Lung (tissue), 12 donors: ENCODE data around the gene GRK6. TPM values are rescaled to one million over a fixed set of nuclear protein-coding genes. Genes with fewer than 3 reads are reported as not detected.

Source experiments
- ATAC-seq: fragments of 200-7000 bp; cut with Tn5 transposase; one replicate; pipeline ENCODE4 v1.9.1; 2020; ENCODE audit warnings: moderate number of reproducible peaks; ENCODE audit not compliant: insufficient read depth, low FRiP score
- DNase-seq, 3 donors: peaks; one replicate each; pipeline ENCODE4 v3.0.0-alpha.2; 2013 to 2017
- H3K27ac ChIP-seq, 2 donors: one replicate each; pipeline ENCODE4 v1.5.1; 2013; ENCODE audit warnings: mild to moderate bottlenecking in 2 of 2, moderate library complexity in 2 of 2, control low read depth in 1 of 2, inconsistent platforms in 1 of 2, low read depth in 1 of 2, low read length in 1 of 2
- H3K27me3 ChIP-seq, 3 donors: one replicate each; pipeline ENCODE4 v1.5.1; 2013; ENCODE audit warnings: low read length in 2 of 3; ENCODE audit not compliant: control insufficient read depth in 3 of 3, insufficient read depth in 3 of 3
- H3K36me3 ChIP-seq, 4 donors: one replicate each; pipeline ENCODE4 v1.5.1; 2013; ENCODE audit warnings: low read length in 4 of 4, mild to moderate bottlenecking in 1 of 4, moderate library complexity in 1 of 4; ENCODE audit not compliant: control insufficient read depth in 4 of 4, insufficient read depth in 4 of 4
- H3K4me1 ChIP-seq, 5 donors: one replicate each; pipeline ENCODE4 v1.5.1; 2013; ENCODE audit warnings: low read length in 5 of 5, mild to moderate bottlenecking in 2 of 5, moderate library complexity in 1 of 5; ENCODE audit not compliant: control insufficient read depth in 5 of 5, insufficient read depth in 5 of 5
- H3K4me3 ChIP-seq: one replicate; pipeline ENCODE4 v1.5.1; 2013; ENCODE audit warnings: mild to moderate bottlenecking, control low read depth, moderate library complexity
- H3K9ac ChIP-seq, 2 donors: one replicate each; pipeline ENCODE4 v1.5.1; 2013; ENCODE audit warnings: low read length in 2 of 2, control low read depth in 1 of 2; ENCODE audit not compliant: insufficient read depth in 1 of 2
- H3K9me3 ChIP-seq, 4 donors: one replicate each; pipeline ENCODE4 v1.5.1; 2013; ENCODE audit warnings: low read length in 3 of 4, mild to moderate bottlenecking in 1 of 4, moderate library complexity in 1 of 4; ENCODE audit not compliant: control insufficient read depth in 4 of 4, insufficient read depth in 3 of 4
- WGBS, 2 donors: extraction: QIAGEN DNeasy Blood & Tissue Kit; methylation state at CpG; one replicate each; pipeline ENCODE4 v1.1.7; 2013; 5-methylcytosine and 5-hydroxymethylcytosine counted together
- polyA plus RNA-seq, 2 donors: library from polyadenylated mRNA; stranded (reverse); fragments of 200-250 nt; gene quantifications; one replicate each; pipeline ENCODE4 v1.2.1, GENCODE V29; 2013
- total RNA-seq, 2 donors: library from RNA; depleted of rRNA in 1 of 2; stranded (reverse); fragments of >200 nt in 1 of 2; gene quantifications; one replicate each; pipeline ENCODE4 v1.2.1, GENCODE V29; 2014 to 2021
- TF ChIP-seq, protein P1 (sequence below): IDR thresholded peaks from 2 replicates; pipeline ENCODE4 v1.5.1; 2012; ENCODE audit warnings: mild to moderate bottlenecking; ENCODE audit errors: control extremely low read depth, extremely low read depth
- donor health status: control.
- donor health status: control.
- donor health status: Bipolar disorder and iron deficiency.
- donor health status: healthy.
- donor health status: DM: yes; HTN: yes; CAD: no.

GRK6 gene
- total and polyA plus RNA-seq, 4 donors, result 20.7 to 68.0 (median 40.3) TPM

- Histone ChIP-seq H3K4me1 (peaks cover 0 to 29% (median 7%) of the 10 kb centered on the region in 5 donors), H3K9me3 (no peaks in the 10 kb centered on the region), H3K27me3 (peaks cover 0 to 4% (median 0%) of the 10 kb centered on the region in 3 donors), H3K27ac (no peak overlapping the region), H3K4me3 (no peak overlapping the region), H3K36me3 (peaks cover 0 to 8% (median 3%) of the 10 kb centered on the region in 4 donors), H3K9ac (no peak overlapping the region)
- ATAC-seq (no peak), DNase-seq (no peak)
- WGBS, 2 donors, result 80 to 85% methylated on average over 17 of the region's 17 CpGs
- TF ChIP-seq, protein P1, sequence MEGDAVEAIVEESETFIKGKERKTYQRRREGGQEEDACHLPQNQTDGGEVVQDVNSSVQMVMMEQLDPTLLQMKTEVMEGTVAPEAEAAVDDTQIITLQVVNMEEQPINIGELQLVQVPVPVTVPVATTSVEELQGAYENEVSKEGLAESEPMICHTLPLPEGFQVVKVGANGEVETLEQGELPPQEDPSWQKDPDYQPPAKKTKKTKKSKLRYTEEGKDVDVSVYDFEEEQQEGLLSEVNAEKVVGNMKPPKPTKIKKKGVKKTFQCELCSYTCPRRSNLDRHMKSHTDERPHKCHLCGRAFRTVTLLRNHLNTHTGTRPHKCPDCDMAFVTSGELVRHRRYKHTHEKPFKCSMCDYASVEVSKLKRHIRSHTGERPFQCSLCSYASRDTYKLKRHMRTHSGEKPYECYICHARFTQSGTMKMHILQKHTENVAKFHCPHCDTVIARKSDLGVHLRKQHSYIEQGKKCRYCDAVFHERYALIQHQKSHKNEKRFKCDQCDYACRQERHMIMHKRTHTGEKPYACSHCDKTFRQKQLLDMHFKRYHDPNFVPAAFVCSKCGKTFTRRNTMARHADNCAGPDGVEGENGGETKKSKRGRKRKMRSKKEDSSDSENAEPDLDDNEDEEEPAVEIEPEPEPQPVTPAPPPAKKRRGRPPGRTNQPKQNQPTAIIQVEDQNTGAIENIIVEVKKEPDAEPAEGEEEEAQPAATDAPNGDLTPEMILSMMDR, result no peak
Measured at GRCh38 chr5:177452688-177453638, 26.5 kb downstream of the GRK6 start.

- H3K4me1 ChIP-seq, result peaks cover 0 to 28% (median 7%) of the 10 kb centered on the region in 5 donors
- H3K4me3 ChIP-seq, result no peak overlapping the region
- no peaks in the 10 kb centered on the region for H3K27me3 ChIP-seq
- peaks cover 0 to 18% (median 5%) of the 10 kb centered on the region in 4 donors for H3K36me3 ChIP-seq
- no peaks in the 10 kb centered on the region for H3K9me3 ChIP-seq
- WGBS, 2 donors, result 7 to 13% methylated on average over 6 to 31 of the region's 31 CpGs
- TF ChIP-seq, protein P1, result no peak
- peak overlapping the region in 1 of 2 donors; percentile 13 for H3K27ac ChIP-seq
- DNase-seq (peak; percentile 50 to 62 (median 54)), ATAC-seq (no peak)
- H3K9ac ChIP-seq, result peak overlapping the region in 1 of 2 donors; percentile 23
Measured at GRCh38 chr5:177453852-177454396, 27.4 kb downstream of the GRK6 start.

GRCh38 chr5:177454397-177455035, 28.0 kb downstream of the GRK6 start:
- H3K27ac ChIP-seq, result peak overlapping the region in 1 of 2 donors; percentile 37
- peak overlapping the region; percentile 36 for H3K4me3 ChIP-seq
- no peaks in the 10 kb centered on the region for H3K9me3 ChIP-seq
- 0% methylated on average over 36 to 84 of the region's 84 CpGs for WGBS, 2 donors
- TF ChIP-seq, protein P1, result peak; percentile 94
- peak; percentile 89 to 93 (median 89) for DNase-seq
- H3K4me1 ChIP-seq, result peaks cover 0 to 28% (median 7%) of the 10 kb centered on the region in 5 donors
- no peak overlapping the region for H3K9ac ChIP-seq
- no peaks in the 10 kb centered on the region for H3K27me3 ChIP-seq
- peak; percentile 71 for ATAC-seq
- H3K36me3 ChIP-seq, result peaks cover 0 to 18% (median 5%) of the 10 kb centered on the region in 4 donors
